SK-N-SH (cell line): ENCODE measurements around the gene TAS1R3. TPM values are rescaled to one million over a fixed set of nuclear protein-coding genes. Genes with fewer than 3 reads are reported as not detected.

ENCODE experiments used
- CTCF ChIA-PET: fragments of 300-600, 350-600 bp; formaldehyde crosslinking; extraction: SDS; loops from one replicate; lab custom pipeline; 2021; lab: Yijun Ruan, JAX
- POLR2A ChIA-PET: fragments of 350-600 bp; sonication (Branson Sonifier 250); formaldehyde crosslinking; extraction: SDS; loops from one replicate; lab custom pipeline; 2020; ENCODE audit warnings: antibody characterized with exemption, inconsistent platforms; lab: Yijun Ruan, JAX
- DNase-seq: peaks from one replicate; pipeline ENCODE4 v3.0.0; 2012
- H2AFZ ChIP-seq: fragments of 200-600 bp; sonication (generic); 2 replicates; pipeline ENCODE4 v1.8.1; 2016; ENCODE audit warnings: antibody characterized with exemption, mild to moderate bottlenecking, low read depth
- H3F3A ChIP-seq: fragments of 200-600 bp; sonication (generic); replicated peaks from 2 replicates; pipeline ENCODE3; 2016; ENCODE audit warnings: antibody characterized with exemption, mild to moderate bottlenecking; ENCODE audit not compliant: insufficient read depth
- H3K27ac ChIP-seq, 2 experiments: fragments of 200-500 bp in 1 of 2; fragments of 200-600 bp in 1 of 2; sonication (Bioruptor generic) in 1 of 2; sonication (generic), shearing (Covaris generic) in 1 of 2; 2 replicates each; pipeline versions ENCODE4 v1.5.1 to v1.6.1; 2014 to 2016; ENCODE audit warnings: low read depth in 2 of 2, inconsistent platforms in 1 of 2, low read length in 1 of 2, mild to moderate bottlenecking in 1 of 2, mixed read lengths in 1 of 2
- H3K27me3 ChIP-seq: fragments of 200-600 bp; sonication (generic), shearing (Covaris generic); 2 replicates; pipeline ENCODE4 v1.6.1; 2016; ENCODE audit warnings: mixed run types; ENCODE audit not compliant: insufficient read depth
- H3K36me3 ChIP-seq, 2 experiments: fragments of 200-500 bp in 1 of 2; fragments of 200-600 bp in 1 of 2; sonication (Bioruptor generic) in 1 of 2; sonication (generic) in 1 of 2; replicated peaks in 1 of 2; 2 replicates each; pipeline versions ENCODE3 to v1.5.1; 2014 to 2016; ENCODE audit warnings: low read length in 1 of 2, mild to moderate bottlenecking in 1 of 2; ENCODE audit not compliant: insufficient read depth in 2 of 2, control insufficient read depth in 1 of 2
- H3K4me1 ChIP-seq, 2 experiments: fragments of 200-500 bp in 1 of 2; fragments of 200-600 bp in 1 of 2; sonication (Bioruptor generic) in 1 of 2; sonication (generic), shearing (Covaris generic) in 1 of 2; 2 replicates each; pipeline versions ENCODE4 v1.5.1 to v1.6.1; 2014 to 2016; ENCODE audit warnings: low read depth in 1 of 2, low read length in 1 of 2, mixed run types in 1 of 2; ENCODE audit not compliant: insufficient read depth in 2 of 2, control insufficient read depth in 1 of 2
- H3K4me2 ChIP-seq: fragments of 200-600 bp; sonication (generic), shearing (Covaris generic); 2 replicates; pipeline ENCODE4 v1.6.1; 2017; ENCODE audit warnings: mixed run types
- H3K4me3 ChIP-seq, 2 experiments: fragments of 200-500 bp in 1 of 2; fragments of 200-600 bp in 1 of 2; sonication (Bioruptor generic) in 1 of 2; sonication (generic), shearing (Covaris generic) in 1 of 2; 2 replicates each; pipeline versions ENCODE4 v1.5.1 to v1.8.1; 2014 to 2016; ENCODE audit warnings: low read depth in 2 of 2, inconsistent platforms in 1 of 2, low read length in 1 of 2, mild to moderate bottlenecking in 1 of 2, mixed read lengths in 1 of 2, moderate library complexity in 1 of 2
- H3K79me2 ChIP-seq: fragments of 200-600 bp; sonication (generic); 2 replicates; pipeline ENCODE4 v1.8.1; 2017; ENCODE audit warnings: mild to moderate bottlenecking; ENCODE audit not compliant: insufficient read depth
- H3K9ac ChIP-seq: fragments of 200-600 bp; sonication (generic); 2 replicates; pipeline ENCODE4 v1.6.1; 2017; ENCODE audit warnings: mixed run types
- H3K9me2 ChIP-seq: fragments of 200-600 bp; sonication (generic); 2 replicates; pipeline ENCODE4 v1.6.1; 2017; ENCODE audit warnings: mixed run types
- H3K9me3 ChIP-seq: fragments of 200-600 bp; sonication (generic); 2 replicates; pipeline ENCODE4 v1.6.1; 2017; ENCODE audit warnings: mixed run types, mild to moderate bottlenecking, moderate library complexity
- H4K20me1 ChIP-seq: fragments of 200-600 bp; sonication (generic); 2 replicates; pipeline ENCODE4 v1.6.1; 2017; ENCODE audit warnings: mild to moderate bottlenecking, mixed run types; ENCODE audit not compliant: insufficient read depth
- ELF1 ChIP-seq: IDR thresholded peaks from 2 replicates; pipeline ENCODE4 v1.4.0; 2012
- EP300 ChIP-seq, 2 experiments: IDR thresholded peaks; 2 replicates each; pipeline versions ENCODE4 v1.4.0 to v1.6.1; 2012; ENCODE audit warnings: borderline replicate concordance in 1 of 2, low read depth in 1 of 2, low read length in 1 of 2
- EZH2phosphoT487 ChIP-seq: fragments of 200-600 bp; sonication (generic); IDR thresholded peaks from 2 replicates; pipeline ENCODE4 v1.6.1; 2017; ENCODE audit warnings: low read depth, mixed run types, mild to moderate bottlenecking, antibody characterized with exemption, moderate library complexity, borderline replicate concordance
- FOSL2 ChIP-seq: IDR thresholded peaks from 2 replicates; pipeline ENCODE4 v1.4.0; 2012; ENCODE audit warnings: low read depth, mild to moderate bottlenecking, moderate library complexity, borderline replicate concordance
- FOXJ3 ChIP-seq: sonication (generic); formaldehyde crosslinking; IDR thresholded peaks from 2 replicates; pipeline ENCODE4 v1.5.1; 2020; ENCODE audit warnings: mild to moderate bottlenecking, missing genetic modification reagents
- GABPA ChIP-seq: IDR thresholded peaks from 2 replicates; pipeline ENCODE4 v1.4.0; 2012; ENCODE audit warnings: low read depth, mild to moderate bottlenecking
- GATA2 ChIP-seq: sonication (generic); formaldehyde crosslinking; IDR thresholded peaks from 2 replicates; pipeline ENCODE4 v1.5.0; 2020; ENCODE audit warnings: mild to moderate bottlenecking, missing genetic modification reagents
- NFIC ChIP-seq: IDR thresholded peaks from 2 replicates; pipeline ENCODE4 v1.4.0; 2012; ENCODE audit warnings: borderline replicate concordance
- POLR2AphosphoS5 ChIP-seq: IDR thresholded peaks from 2 replicates; pipeline ENCODE4 v1.6.1; 2012; ENCODE audit warnings: low read depth, low read length
- RAD21 ChIP-seq: IDR thresholded peaks from 2 replicates; pipeline ENCODE4 v1.6.1; 2012; ENCODE audit warnings: mild to moderate bottlenecking, low read length
- RCOR1 ChIP-seq: fragments of 150-350 bp; IDR thresholded peaks from 2 replicates; pipeline ENCODE4 v1.6.1; 2017; ENCODE audit warnings: antibody characterized with exemption, low read length
- RFX5 ChIP-seq: IDR thresholded peaks from 2 replicates; pipeline ENCODE4 v1.6.1; 2012; ENCODE audit warnings: mild to moderate bottlenecking, improper control_type of control experiment, low read length
- SMC3 ChIP-seq: IDR thresholded peaks from 2 replicates; pipeline ENCODE4 v1.6.1; 2012; ENCODE audit warnings: low read depth, low read length, improper control_type of control experiment
- WGBS: methylation state at CpG from one replicate; pipeline ENCODE4 v1.1.6; 2017; ENCODE audit warnings: low lambda C conversion rate; 5-methylcytosine and 5-hydroxymethylcytosine counted together
- polyA plus RNA-seq, 3 experiments: library from polyadenylated mRNA; depleted of rRNA; stranded (reverse); fragments of >200 nt; gene quantifications; 2 replicates each; pipeline ENCODE4 v1.2.3, GENCODE V29; 2012
- TF ChIP-seq, protein P1 (sequence below): IDR thresholded peaks from 2 replicates; pipeline ENCODE4 v1.4.0; 2012; ENCODE audit warnings: low read depth, borderline replicate concordance
- TF ChIP-seq, protein P2 (sequence below): fragments of 200-600 bp; sonication (generic); IDR thresholded peaks from 2 replicates; pipeline ENCODE4 v1.6.1; 2017; ENCODE audit warnings: antibody characterized with exemption, mild to moderate bottlenecking, moderate library complexity
- TF ChIP-seq, protein P3 (sequence below): IDR thresholded peaks from 2 replicates; pipeline ENCODE4 v1.4.0; 2012; ENCODE audit warnings: low read depth

Gene TAS1R3
- polyA plus RNA-seq, 1 of the 3 experiments (the other 2 are of a cell fraction) = 0.08 TPM

DNA sequence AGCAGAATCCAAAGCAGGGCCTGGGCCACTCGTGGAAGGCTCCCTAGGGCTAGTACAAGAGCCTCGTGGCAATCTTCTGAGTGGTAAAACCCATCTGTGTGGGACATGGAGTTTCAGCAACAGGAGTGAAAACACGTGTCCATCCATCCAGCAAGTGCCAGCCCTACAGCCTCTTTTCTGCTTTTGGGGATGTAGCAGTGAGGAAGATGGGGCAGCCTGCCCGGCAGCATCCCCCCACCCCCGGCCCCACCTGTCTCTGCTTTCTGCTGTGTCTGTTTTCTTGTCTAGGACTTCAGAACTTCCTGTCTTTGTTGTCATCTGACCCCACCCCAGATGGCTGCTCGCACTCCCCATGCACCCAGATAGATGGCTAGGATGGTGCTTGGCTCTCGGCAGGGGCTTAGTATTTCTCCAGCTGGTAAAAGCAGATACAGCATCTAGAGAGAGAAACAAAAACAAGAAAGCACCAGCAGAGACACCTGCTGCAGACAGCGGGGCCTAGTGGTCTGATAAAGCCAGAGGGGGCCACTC, 4.9 kb upstream of the TAS1R3 start:
- H3K9me3 ChIP-seq = no peaks in the 10 kb centered on the region
- H3K9ac ChIP-seq = peak overlapping the region; percentile 80; the same call in 1 of the 2 replicates
- H4K20me1 ChIP-seq = peaks cover 20% of the 10 kb centered on the region
- H3K27me3 ChIP-seq = no peaks in the 10 kb centered on the region
- peak overlapping the region; percentile 74 to 80; a peak in 2 of 4 replicates for H3K4me3 ChIP-seq
- H3K9me2 ChIP-seq = no peaks in the 10 kb centered on the region
- H2AFZ ChIP-seq = no peak overlapping the region
- peaks cover 5% of the 10 kb centered on the region for H3F3A ChIP-seq
- CTCF ChIA-PET = interaction anchor here (1.0 to 1.6 kb wide), 5 partner anchors 19 to 46 kb away, joined by 3 to 5 read pairs (median 3); no protein-coding TSS in a partner anchor
- TF ChIP-seq NFIC (no peak), EZH2phosphoT487 (no peak), GABPA (no peak), EP300 (IDR thresholded peaks at IDR 0.05; ENCODE audit: borderline replicate concordance in 1 of 2, low read depth in 1 of 2, low read length in 1 of 2) (no peak), RCOR1 (no peak), POLR2AphosphoS5 (no peak), GATA2 (CRISPR knock-in tag) (no peak), FOXJ3 (CRISPR knock-in tag) (no peak), RAD21 (no peak)
- TF ChIP-seq, protein P1, sequence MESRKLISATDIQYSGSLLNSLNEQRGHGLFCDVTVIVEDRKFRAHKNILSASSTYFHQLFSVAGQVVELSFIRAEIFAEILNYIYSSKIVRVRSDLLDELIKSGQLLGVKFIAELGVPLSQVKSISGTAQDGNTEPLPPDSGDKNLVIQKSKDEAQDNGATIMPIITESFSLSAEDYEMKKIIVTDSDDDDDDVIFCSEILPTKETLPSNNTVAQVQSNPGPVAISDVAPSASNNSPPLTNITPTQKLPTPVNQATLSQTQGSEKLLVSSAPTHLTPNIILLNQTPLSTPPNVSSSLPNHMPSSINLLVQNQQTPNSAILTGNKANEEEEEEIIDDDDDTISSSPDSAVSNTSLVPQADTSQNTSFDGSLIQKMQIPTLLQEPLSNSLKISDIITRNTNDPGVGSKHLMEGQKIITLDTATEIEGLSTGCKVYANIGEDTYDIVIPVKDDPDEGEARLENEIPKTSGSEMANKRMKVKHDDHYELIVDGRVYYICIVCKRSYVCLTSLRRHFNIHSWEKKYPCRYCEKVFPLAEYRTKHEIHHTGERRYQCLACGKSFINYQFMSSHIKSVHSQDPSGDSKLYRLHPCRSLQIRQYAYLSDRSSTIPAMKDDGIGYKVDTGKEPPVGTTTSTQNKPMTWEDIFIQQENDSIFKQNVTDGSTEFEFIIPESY = no peak
- TF ChIP-seq, protein P2, sequence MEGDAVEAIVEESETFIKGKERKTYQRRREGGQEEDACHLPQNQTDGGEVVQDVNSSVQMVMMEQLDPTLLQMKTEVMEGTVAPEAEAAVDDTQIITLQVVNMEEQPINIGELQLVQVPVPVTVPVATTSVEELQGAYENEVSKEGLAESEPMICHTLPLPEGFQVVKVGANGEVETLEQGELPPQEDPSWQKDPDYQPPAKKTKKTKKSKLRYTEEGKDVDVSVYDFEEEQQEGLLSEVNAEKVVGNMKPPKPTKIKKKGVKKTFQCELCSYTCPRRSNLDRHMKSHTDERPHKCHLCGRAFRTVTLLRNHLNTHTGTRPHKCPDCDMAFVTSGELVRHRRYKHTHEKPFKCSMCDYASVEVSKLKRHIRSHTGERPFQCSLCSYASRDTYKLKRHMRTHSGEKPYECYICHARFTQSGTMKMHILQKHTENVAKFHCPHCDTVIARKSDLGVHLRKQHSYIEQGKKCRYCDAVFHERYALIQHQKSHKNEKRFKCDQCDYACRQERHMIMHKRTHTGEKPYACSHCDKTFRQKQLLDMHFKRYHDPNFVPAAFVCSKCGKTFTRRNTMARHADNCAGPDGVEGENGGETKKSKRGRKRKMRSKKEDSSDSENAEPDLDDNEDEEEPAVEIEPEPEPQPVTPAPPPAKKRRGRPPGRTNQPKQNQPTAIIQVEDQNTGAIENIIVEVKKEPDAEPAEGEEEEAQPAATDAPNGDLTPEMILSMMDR = no peak
- TF ChIP-seq, protein P3, sequence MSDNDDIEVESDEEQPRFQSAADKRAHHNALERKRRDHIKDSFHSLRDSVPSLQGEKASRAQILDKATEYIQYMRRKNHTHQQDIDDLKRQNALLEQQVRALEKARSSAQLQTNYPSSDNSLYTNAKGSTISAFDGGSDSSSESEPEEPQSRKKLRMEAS = no peak
- TF ChIP-seq, all 33 proteins: peak for 0
- 0 out of 2 replicates have a peak overlapping the region, but pooled peaks have one; percentile 95 for H3K4me2 ChIP-seq
- H3K4me1 ChIP-seq = peaks cover 0 to 38% of the 10 kb centered on the region in 2 experiments; a peak in 1 of 4 replicates
- H3K79me2 ChIP-seq = peaks cover 49% of the 10 kb centered on the region
- no peak overlapping the region for H3K27ac ChIP-seq
- 74% methylated on average over 8 of the region's 8 CpGs for WGBS
- POLR2A ChIA-PET = no interaction called here
- H3K36me3 ChIP-seq = peaks cover 0 to 23% of the 10 kb centered on the region in 2 experiments
- DNase-seq = no peak

DNA sequence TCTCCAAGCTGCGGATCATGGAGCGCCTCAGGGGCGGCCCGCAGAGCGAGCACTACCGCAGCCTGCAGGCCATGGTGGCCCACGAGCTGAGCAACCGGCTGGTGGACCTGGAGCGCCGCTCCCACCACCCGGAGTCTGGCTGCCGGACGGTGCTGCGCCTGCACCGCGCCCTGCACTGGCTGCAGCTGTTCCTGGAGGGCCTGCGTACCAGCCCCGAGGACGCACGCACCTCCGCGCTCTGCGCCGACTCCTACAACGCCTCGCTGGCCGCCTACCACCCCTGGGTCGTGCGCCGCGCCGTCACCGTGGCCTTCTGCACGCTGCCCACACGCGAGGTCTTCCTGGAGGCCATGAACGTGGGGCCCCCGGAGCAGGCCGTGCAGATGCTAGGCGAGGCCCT, 3.8 kb upstream of the TAS1R3 start:
- ChIA-PET CTCF (interaction anchor here (1.2 to 1.5 kb wide), 2 partner anchors 21 to 36 kb away, joined by 3 to 5 read pairs; partner anchors contain the start of gene DVL1), POLR2A (no interaction called here)
- Histone ChIP-seq H2AFZ (no peak overlapping the region), H4K20me1 (peaks cover 9% of the 10 kb centered on the region; the same call in 1 of the 2 replicates), H3K9me3 (no peaks in the 10 kb centered on the region), H3K9me2 (no peaks in the 10 kb centered on the region), H3K27ac (no peak overlapping the region), H3K4me3 (no peak overlapping the region), H3K36me3 (peaks cover 0 to 14% of the 10 kb centered on the region in 2 experiments), H3K4me1 (peaks cover 0 to 37% of the 10 kb centered on the region in 2 experiments; a peak in 1 of 4 replicates), H3F3A (peaks cover 5% of the 10 kb centered on the region), H3K27me3 (no peaks in the 10 kb centered on the region), H3K79me2 (peaks cover 38% of the 10 kb centered on the region), H3K4me2 (no peak overlapping the region), H3K9ac (no peak overlapping the region)
- no peak for TF ChIP-seq ELF1
- no peak for TF ChIP-seq FOSL2
- no peak for TF ChIP-seq GATA2 (CRISPR knock-in tag)
- no peak for TF ChIP-seq POLR2AphosphoS5
- TF ChIP-seq SMC3 = no peak
- TF ChIP-seq RFX5 = no peak
- DNase-seq = no peak
- 91% methylated on average over 17 of the region's 40 CpGs for WGBS
